VCaP (cell line): ENCODE measurements around the gene FIBCD1.

ENCODE experiments used
- H3K27ac ChIP-seq: fragments of 450-650 bp; 2 replicates; pipeline ENCODE4 v1.5.1; 2017
- TF ChIP-seq, protein P1 (sequence below): fragments of 450-650 bp; conservative IDR thresholded peaks from 2 replicates; pipeline ENCODE4 v1.5.1; 2017; ENCODE audit warnings: mild to moderate bottlenecking, moderate library complexity

The FIBCD1 gene

DNA sequence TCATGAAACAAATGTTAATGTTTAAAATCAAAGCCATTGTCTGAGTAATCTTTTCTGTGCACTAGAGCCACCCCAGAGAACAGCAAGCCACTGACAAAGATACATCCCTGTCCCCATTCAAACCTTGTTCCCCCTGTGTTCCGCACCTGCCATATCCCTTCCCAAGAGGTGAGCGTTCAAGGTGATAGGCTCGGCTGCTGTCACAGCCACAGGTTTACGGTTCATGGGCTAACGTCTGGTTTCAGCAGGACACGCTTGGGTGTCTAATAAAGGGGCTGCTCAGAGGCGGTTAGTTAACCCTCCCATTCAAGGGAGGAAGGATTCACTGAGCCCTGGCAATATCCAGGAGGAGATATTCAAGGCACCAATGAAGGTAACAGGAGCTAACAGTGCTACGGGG, 45.5 kb upstream of the FIBCD1 start:
- H3K27ac ChIP-seq = no peak overlapping the region
- TF ChIP-seq, protein P1, sequence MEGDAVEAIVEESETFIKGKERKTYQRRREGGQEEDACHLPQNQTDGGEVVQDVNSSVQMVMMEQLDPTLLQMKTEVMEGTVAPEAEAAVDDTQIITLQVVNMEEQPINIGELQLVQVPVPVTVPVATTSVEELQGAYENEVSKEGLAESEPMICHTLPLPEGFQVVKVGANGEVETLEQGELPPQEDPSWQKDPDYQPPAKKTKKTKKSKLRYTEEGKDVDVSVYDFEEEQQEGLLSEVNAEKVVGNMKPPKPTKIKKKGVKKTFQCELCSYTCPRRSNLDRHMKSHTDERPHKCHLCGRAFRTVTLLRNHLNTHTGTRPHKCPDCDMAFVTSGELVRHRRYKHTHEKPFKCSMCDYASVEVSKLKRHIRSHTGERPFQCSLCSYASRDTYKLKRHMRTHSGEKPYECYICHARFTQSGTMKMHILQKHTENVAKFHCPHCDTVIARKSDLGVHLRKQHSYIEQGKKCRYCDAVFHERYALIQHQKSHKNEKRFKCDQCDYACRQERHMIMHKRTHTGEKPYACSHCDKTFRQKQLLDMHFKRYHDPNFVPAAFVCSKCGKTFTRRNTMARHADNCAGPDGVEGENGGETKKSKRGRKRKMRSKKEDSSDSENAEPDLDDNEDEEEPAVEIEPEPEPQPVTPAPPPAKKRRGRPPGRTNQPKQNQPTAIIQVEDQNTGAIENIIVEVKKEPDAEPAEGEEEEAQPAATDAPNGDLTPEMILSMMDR = no peak

GRCh38 chr9:130983970-130984369, 44.9 kb upstream of the FIBCD1 start:
- no peak overlapping the region for H3K27ac ChIP-seq
- TF ChIP-seq, protein P1 = no peak

- no peak overlapping the region for H3K27ac ChIP-seq
- TF ChIP-seq, protein P1 = no peak
Observed at GRCh38 chr9:130983359-130983670, 44.3 kb upstream of the FIBCD1 start.

- H3K27ac ChIP-seq = no peak overlapping the region
- TF ChIP-seq, protein P1 = no peak
Observed at GRCh38 chr9:130982636-130983358, 43.8 kb upstream of the FIBCD1 start.

DNA sequence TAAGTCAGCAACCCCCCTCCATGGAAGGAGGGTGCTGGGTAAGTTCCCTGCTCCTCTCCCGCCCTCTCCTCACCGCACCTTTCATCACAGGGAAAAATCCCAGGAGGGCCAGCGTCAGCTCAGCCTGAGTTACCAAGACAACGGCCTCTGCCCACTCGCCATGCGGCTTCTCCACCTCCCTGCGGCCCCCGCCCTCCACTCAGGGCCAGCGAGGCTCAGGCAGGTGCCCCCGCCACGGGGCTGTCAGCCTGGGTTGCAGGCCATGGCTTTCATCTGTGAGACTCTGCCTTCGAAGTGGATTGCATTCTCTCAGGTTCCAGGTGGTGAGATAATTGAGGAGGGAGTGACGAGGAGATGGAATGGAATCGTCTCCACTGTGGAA, 42.7 kb upstream of the FIBCD1 start:
- H3K27ac ChIP-seq = no peak overlapping the region
- TF ChIP-seq, protein P1 = no peak

- TF ChIP-seq, protein P1 = no peak
- no peak overlapping the region for H3K27ac ChIP-seq
Observed at GRCh38 chr9:130981002-130981755, 42.1 kb upstream of the FIBCD1 start.

DNA sequence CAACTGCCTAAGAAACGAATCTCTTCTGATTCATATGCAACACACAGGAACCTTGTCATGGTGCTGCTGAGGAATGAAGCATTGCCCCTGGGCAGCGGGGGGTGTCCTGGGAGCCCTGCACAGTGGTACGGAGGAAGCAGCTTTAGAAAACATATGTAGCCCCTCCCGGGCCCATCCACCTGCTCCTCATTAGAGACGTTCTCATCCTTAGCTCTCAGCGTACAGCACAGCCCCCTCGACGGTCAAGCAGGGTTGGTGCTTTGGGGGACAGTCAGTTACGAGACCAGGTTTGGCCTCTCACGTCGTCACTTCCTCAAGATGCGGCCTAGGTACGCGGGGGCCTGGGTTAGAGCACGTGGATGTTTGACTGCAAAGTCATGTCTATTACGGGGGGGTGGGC, 41.5 kb upstream of the FIBCD1 start:
- TF ChIP-seq, protein P1 = no peak
- no peak overlapping the region for H3K27ac ChIP-seq
